BLaER1 treated with 17β-estradiol and CSF1 and Interleukin-3, amounts not matched to agents 10 nM and 100 nM (cell line): ENCODE measurements around the gene OCA2.
A peak's percentile ranks its signal among the peaks of the same experiment; 100 is the strongest.
"Not testable (repeated sequence)": the region's sequence is repeated elsewhere in the genome, so short reads cannot be mapped to it uniquely, and the experiment has no call there.

Experiments used
- H3K27ac ChIP-seq, 11 experiments: shearing (Covaris generic); formaldehyde crosslinking; 2 replicates each; pipeline ENCODE4 v1.8.1; 2022
- H3K27me3 ChIP-seq, 11 experiments: shearing (Covaris generic); formaldehyde crosslinking; 2 replicates each; pipeline ENCODE4 v1.8.1; 2022
- H3K36me3 ChIP-seq, 11 experiments: shearing (Covaris generic); formaldehyde crosslinking; 2 replicates each; pipeline ENCODE4 v1.8.1; 2022
- H3K4me1 ChIP-seq, 10 experiments: shearing (Covaris generic); formaldehyde crosslinking; 2 replicates each; pipeline ENCODE4 v1.8.1; 2022
- H3K4me2 ChIP-seq, 11 experiments: shearing (Covaris generic); formaldehyde crosslinking; 2 replicates each; pipeline ENCODE4 v1.8.1; 2022
- H3K4me3 ChIP-seq, 10 experiments: shearing (Covaris generic); formaldehyde crosslinking; 2 replicates each; pipeline ENCODE4 v1.8.1; 2022
- H3K9ac ChIP-seq, 11 experiments: shearing (Covaris generic); formaldehyde crosslinking; 2 replicates each; pipeline ENCODE4 v1.8.1; 2022
- H3K9me3 ChIP-seq, 11 experiments: shearing (Covaris generic); formaldehyde crosslinking; replicated peaks in 1 of 11; 2 replicates each; pipeline ENCODE4 v1.8.1; 2022
- H4K20me1 ChIP-seq, 11 experiments: shearing (Covaris generic); formaldehyde crosslinking; 2 replicates each; pipeline ENCODE4 v1.8.1; 2022
- Cebpa-rat ChIP-seq, 11 experiments: shearing (Covaris generic); IDR thresholded peaks; 2 replicates each; pipeline ENCODE4 v1.8.1; 2022

The OCA2 gene

GRCh38 chr15:27958911-27959578 lies 140.1 kb downstream of the OCA2 start:
- Histone ChIP-seq H3K4me1 (peaks cover 19 to 58% (median 52%) of the 10 kb centered on the region in 10 experiments), H3K27me3 (no peaks in the 10 kb centered on the region), H4K20me1 (no peaks in the 10 kb centered on the region), H3K9me3 (peaks cover 0 to 11% (median 5%) of the 10 kb centered on the region in 11 experiments; a peak in 13 of 22 replicates), H3K4me2 (peak overlapping the region; percentile 66 to 78 (median 70)), H3K4me3 (no peak overlapping the region), H3K27ac (peak overlapping the region in 9 of 11 experiments; percentile 27 to 67 (median 53); a peak in 18 of 22 replicates), H3K36me3 (no peaks in the 10 kb centered on the region), H3K9ac (peak overlapping the region in 5 of 11 experiments; percentile 0 to 22 (median 19); a peak in 3 of 22 replicates)
- TF ChIP-seq Cebpa-rat (IDR thresholded peaks at IDR 0.05) = no peak

DNA sequence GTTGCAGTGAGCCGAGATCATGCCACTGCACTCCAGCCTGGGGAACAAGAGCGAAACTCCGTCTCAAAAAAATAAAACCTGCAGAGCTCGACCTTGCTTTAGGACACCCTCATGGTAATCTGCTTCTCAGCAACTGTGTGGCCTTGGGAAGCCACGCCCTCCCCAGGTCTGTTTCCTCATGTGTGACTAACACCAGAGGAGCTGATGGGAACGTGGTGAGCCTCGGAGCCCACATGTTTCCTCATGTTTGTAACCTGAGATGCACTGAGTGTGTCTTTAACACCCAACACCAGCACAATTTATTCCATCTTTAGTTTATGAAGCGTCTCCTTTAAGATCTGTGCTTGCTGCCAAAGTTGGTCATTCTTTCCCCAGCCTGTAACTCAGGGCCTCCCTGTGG lies 142.8 kb downstream of the OCA2 start:
- TF ChIP-seq Cebpa-rat (IDR thresholded peaks at IDR 0.05) = no peak
- H4K20me1 ChIP-seq = no peaks in the 10 kb centered on the region
- peak overlapping the region in 9 of 11 experiments; percentile 20 to 73 (median 53); a peak in 17 of 22 replicates for H3K4me2 ChIP-seq
- H3K9ac ChIP-seq = no peak overlapping the region
- H3K27ac ChIP-seq = no peak overlapping the region
- no peaks in the 10 kb centered on the region for H3K36me3 ChIP-seq
- no peaks in the 10 kb centered on the region for H3K27me3 ChIP-seq
- peaks cover 0 to 6% (median 0%) of the 10 kb centered on the region in 11 experiments; a peak in 5 of 22 replicates for H3K9me3 ChIP-seq
- H3K4me3 ChIP-seq = no peak overlapping the region
- peaks cover 19 to 59% (median 52%) of the 10 kb centered on the region in 10 experiments for H3K4me1 ChIP-seq

- Histone ChIP-seq H3K36me3 (no peaks in the 10 kb centered on the region), H3K9me3 (peaks cover 0 to 6% (median 0%) of the 10 kb centered on the region in 11 experiments; a peak in 5 of 22 replicates), H3K27ac (no peak overlapping the region), H3K9ac (0 out of 22 replicates have a peak overlapping the region, but pooled peaks of 1 of the 11 experiments have one; percentile 10), H4K20me1 (no peaks in the 10 kb centered on the region), H3K27me3 (no peaks in the 10 kb centered on the region), H3K4me2 (peak overlapping the region in 10 of 11 experiments; percentile 4 to 73 (median 52); a peak in 17 of 22 replicates), H3K4me3 (no peak overlapping the region), H3K4me1 (peaks cover 19 to 58% (median 52%) of the 10 kb centered on the region in 10 experiments)
- TF ChIP-seq Cebpa-rat (IDR thresholded peaks at IDR 0.05) = no peak
Measured at GRCh38 chr15:27955087-27955486, 144.0 kb downstream of the OCA2 start.

GRCh38 chr15:27952593-27952992 lies 146.5 kb downstream of the OCA2 start:
- not testable (repeated sequence) for H3K27ac ChIP-seq, H3K9ac ChIP-seq, H3K9me3 ChIP-seq, H3K4me2 ChIP-seq, H3K36me3 ChIP-seq, H3K4me3 ChIP-seq, H4K20me1 ChIP-seq, H3K27me3 ChIP-seq
- peaks cover 0 to 36% (median 31%) of the 10 kb centered on the region in 10 experiments; a peak in 18 of 20 replicates for H3K4me1 ChIP-seq

GRCh38 chr15:27951191-27951890 lies 147.8 kb downstream of the OCA2 start:
- H3K27me3 ChIP-seq = no peaks in the 10 kb centered on the region
- H3K4me3 ChIP-seq = no peak overlapping the region
- TF ChIP-seq Cebpa-rat (IDR thresholded peaks at IDR 0.05) = no peak
- H3K9ac ChIP-seq = no peak overlapping the region
- H3K4me2 ChIP-seq = no peak overlapping the region
- no peaks in the 10 kb centered on the region for H3K36me3 ChIP-seq
- peaks cover 0 to 24% (median 23%) of the 10 kb centered on the region in 10 experiments; a peak in 18 of 20 replicates for H3K4me1 ChIP-seq
- H4K20me1 ChIP-seq = no peaks in the 10 kb centered on the region
- no peaks in the 10 kb centered on the region for H3K9me3 ChIP-seq
- no peak overlapping the region for H3K27ac ChIP-seq

DNA sequence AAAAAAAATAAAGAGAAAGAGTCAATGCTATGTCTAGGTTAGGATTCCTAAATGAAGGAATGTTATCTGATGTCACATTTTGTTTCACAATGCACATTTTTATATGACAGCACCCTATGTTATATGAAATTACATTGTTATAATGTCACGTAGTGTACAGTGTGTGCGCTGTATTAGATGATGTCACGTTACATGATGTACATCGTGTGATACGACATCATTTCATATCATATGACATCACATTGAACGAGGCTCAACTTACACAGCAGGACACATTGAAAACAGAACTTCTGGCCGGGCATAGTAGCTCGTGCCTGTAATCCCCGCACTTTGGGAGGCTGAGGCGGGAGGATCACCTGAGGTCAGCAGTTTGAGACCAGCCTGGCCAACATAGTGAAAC lies 150.0 kb downstream of the OCA2 start:
- Histone ChIP-seq H3K4me3 (no peak overlapping the region), H3K9me3 (no peaks in the 10 kb centered on the region), H3K36me3 (no peaks in the 10 kb centered on the region), H3K4me1 (peaks cover 0 to 1% (median under 1%) of the 10 kb centered on the region in 10 experiments; a peak in 8 of 20 replicates), H3K27ac (no peak overlapping the region), H3K9ac (no peak overlapping the region), H4K20me1 (no peaks in the 10 kb centered on the region), H3K27me3 (no peaks in the 10 kb centered on the region), H3K4me2 (no peak overlapping the region)
- TF ChIP-seq Cebpa-rat (IDR thresholded peaks at IDR 0.05) = no peak

DNA sequence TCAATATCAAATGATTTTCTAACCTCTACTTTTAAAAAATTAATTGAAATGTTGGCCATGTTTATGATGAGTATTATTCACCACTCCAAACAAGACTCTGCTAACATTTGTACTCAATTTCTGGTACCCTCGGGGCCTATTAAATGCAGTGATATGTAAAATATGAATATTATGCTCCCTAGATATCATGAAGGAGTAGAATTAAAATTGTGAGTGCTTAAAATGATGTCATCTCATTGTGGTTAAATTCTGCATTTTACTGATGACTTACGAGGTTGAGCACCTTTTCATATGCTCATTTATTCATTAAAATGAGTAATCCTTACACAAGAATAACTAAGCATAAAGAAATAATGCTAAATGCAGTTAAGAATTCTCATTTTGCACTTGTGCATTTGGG lies 159.9 kb downstream of the OCA2 start:
- no peak for TF ChIP-seq Cebpa-rat (IDR thresholded peaks at IDR 0.05)
- Histone ChIP-seq H3K4me1 (no peaks in the 10 kb centered on the region), H3K4me2 (no peak overlapping the region), H3K27ac (no peak overlapping the region), H3K27me3 (no peaks in the 10 kb centered on the region), H3K4me3 (no peak overlapping the region), H3K9ac (no peak overlapping the region), H4K20me1 (no peaks in the 10 kb centered on the region), H3K9me3 (no peaks in the 10 kb centered on the region), H3K36me3 (no peaks in the 10 kb centered on the region)

DNA sequence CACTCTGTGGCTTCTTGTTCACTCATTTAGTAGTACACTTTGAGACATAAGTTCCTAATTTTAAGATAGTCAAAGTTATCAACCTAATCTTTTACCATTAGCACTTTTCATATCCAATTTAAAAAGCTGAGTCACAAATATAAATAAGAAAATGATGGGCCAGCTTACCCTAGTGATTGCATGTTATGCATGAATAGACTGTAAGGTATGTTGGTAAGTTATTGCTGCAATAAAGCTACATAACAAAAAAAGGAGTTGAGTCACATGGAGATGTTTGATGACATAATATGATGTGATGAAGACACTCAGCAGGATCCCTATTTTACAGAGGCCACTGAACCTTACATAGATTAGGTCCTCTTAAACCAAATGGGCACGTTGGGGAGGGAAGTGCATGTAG lies 161.3 kb downstream of the OCA2 start:
- H3K27me3 ChIP-seq = no peaks in the 10 kb centered on the region
- H4K20me1 ChIP-seq = no peaks in the 10 kb centered on the region
- H3K4me3 ChIP-seq = no peak overlapping the region
- H3K36me3 ChIP-seq = no peaks in the 10 kb centered on the region
- no peaks in the 10 kb centered on the region for H3K4me1 ChIP-seq
- no peak overlapping the region for H3K4me2 ChIP-seq
- TF ChIP-seq Cebpa-rat (IDR thresholded peaks at IDR 0.05) = no peak
- no peak overlapping the region for H3K9ac ChIP-seq
- no peak overlapping the region for H3K27ac ChIP-seq
- H3K9me3 ChIP-seq = peaks cover under 1 to 7% (median 2%) of the 10 kb centered on the region in 11 experiments; a peak in 17 of 22 replicates

- Histone ChIP-seq H3K36me3 (no peaks in the 10 kb centered on the region), H3K4me3 (no peak overlapping the region), H4K20me1 (no peaks in the 10 kb centered on the region), H3K27me3 (no peaks in the 10 kb centered on the region), H3K4me1 (no peaks in the 10 kb centered on the region), H3K27ac (no peak overlapping the region), H3K9me3 (peaks cover 13 to 22% (median 15%) of the 10 kb centered on the region in 11 experiments; a peak in 21 of 22 replicates), H3K9ac (no peak overlapping the region), H3K4me2 (no peak overlapping the region)
- no peak for TF ChIP-seq Cebpa-rat (IDR thresholded peaks at IDR 0.05)
Measured at GRCh38 chr15:27936164-27936563, 163.0 kb downstream of the OCA2 start.
